GM12878 (cell line): ENCODE data around the gene PARVA. TPM values are rescaled to one million over a fixed set of nuclear protein-coding genes. Genes with fewer than 3 reads are reported as not detected.

Experiments
- ATAC-seq: fragments of 200-7000 bp; cut with Tn5 transposase; 3 replicates; pipeline ENCODE4 v1.9.1; 2020; ENCODE audit warnings: mild to moderate bottlenecking, moderate library complexity
- BruUV-seq: library from RNA; stranded (reverse); fragments of 400-500 nt; replicated peaks from 2 replicates; lab custom pipeline; 2021; lab: Mats Ljungman, UMichigan
- CTCF ChIA-PET: fragments of 300-600 bp; sonication (Branson Sonifier 250); formaldehyde crosslinking; extraction: SDS; loops from one replicate; lab custom pipeline; 2021; ENCODE audit warnings: inconsistent platforms; lab: Yijun Ruan, JAX
- POLR2A ChIA-PET: fragments of 350-600 bp; formaldehyde crosslinking; extraction: SDS; loops from one replicate; lab custom pipeline; 2021; ENCODE audit warnings: inconsistent platforms; lab: Charles Lee
- RAD21 ChIA-PET: fragments of 300-600 bp; sonication (Branson Sonifier 250); formaldehyde crosslinking; loops from one replicate; lab custom pipeline; 2023; ENCODE audit warnings: antibody characterized with exemption; ENCODE audit not compliant: unreplicated experiment; lab: Charles Lee
- SMC1A ChIA-PET: fragments of 300-600 bp; sonication (Branson Sonifier 250); formaldehyde crosslinking; loops from one replicate; lab custom pipeline; 2023; ENCODE audit not compliant: unreplicated experiment, uncharacterized antibody; lab: Charles Lee
- DNase-seq: peaks from one replicate; pipeline ENCODE4 v3.0.0-alpha.2; 2011; ENCODE audit warnings: low read depth, low spot score
- FAIRE-seq: peaks from 3 replicates; lab custom pipeline; 2011; peaks lifted over from hg19 to GRCh38; lab: Jason Lieb, UNC
- H2AFZ ChIP-seq: 2 replicates; pipeline ENCODE4 v1.6.0; 2011; ENCODE audit warnings: low read depth, low read length, control low read depth; ENCODE audit not compliant: control insufficient read depth
- H3K27ac ChIP-seq: 2 replicates; pipeline ENCODE4 v1.5.1; 2011; ENCODE audit warnings: control low read depth; ENCODE audit not compliant: control insufficient read depth, insufficient read depth
- H3K27me3 ChIP-seq, 2 experiments: replicated peaks in 1 of 2; 2 replicates each; pipeline versions ENCODE4 v1.6.0 to v1.6.1; 2011; ENCODE audit warnings: low read length in 1 of 2; ENCODE audit not compliant: control insufficient read depth in 2 of 2, insufficient read depth in 2 of 2
- H3K36me3 ChIP-seq, 2 experiments: 2 replicates each; pipeline ENCODE4 v1.5.1; 2011; ENCODE audit warnings: low read length in 1 of 2; ENCODE audit not compliant: control insufficient read depth in 2 of 2, insufficient read depth in 2 of 2
- H3K4me1 ChIP-seq: 2 replicates; pipeline ENCODE4 v1.6.1; 2011; ENCODE audit warnings: mild to moderate bottlenecking, low read length, moderate library complexity, mixed read lengths; ENCODE audit not compliant: control insufficient read depth, insufficient read depth
- H3K4me2 ChIP-seq: 2 replicates; pipeline ENCODE4 v1.6.0; 2011; ENCODE audit warnings: control low read depth; ENCODE audit not compliant: control insufficient read depth, insufficient read depth
- H3K4me3 ChIP-seq: fragments of 200-600 bp; sonication (generic); 2 replicates; pipeline ENCODE4 v1.5.1; 2016
- H3K79me2 ChIP-seq: 2 replicates; pipeline ENCODE4 v1.6.0; 2011; ENCODE audit warnings: low read length; ENCODE audit not compliant: control insufficient read depth, insufficient read depth
- H3K9ac ChIP-seq: 2 replicates; pipeline ENCODE4 v1.8.0; 2011; ENCODE audit warnings: low read length, control low read depth, mixed read lengths; ENCODE audit not compliant: control insufficient read depth, insufficient read depth
- H3K9me3 ChIP-seq: replicated peaks from 3 replicates; pipeline ENCODE4 v1.5.1; 2011; ENCODE audit warnings: mild to moderate bottlenecking, low read length; ENCODE audit not compliant: control insufficient read depth, insufficient read depth
- H4K20me1 ChIP-seq: 2 replicates; pipeline ENCODE4 v1.6.0; 2011; ENCODE audit not compliant: control insufficient read depth, insufficient read depth
- BACH1 ChIP-seq: fragments of 450-650 bp; IDR thresholded peaks from 2 replicates; pipeline ENCODE4 v1.6.1; 2017; ENCODE audit warnings: mild to moderate bottlenecking, borderline replicate concordance
- BMI1 ChIP-seq: fragments of 450-650 bp; IDR thresholded peaks from 2 replicates; pipeline ENCODE4 v1.6.1; 2016; ENCODE audit warnings: mild to moderate bottlenecking, moderate library complexity, borderline replicate concordance
- CHD1 ChIP-seq: IDR thresholded peaks from 2 replicates; pipeline ENCODE4 v1.6.1; 2012; ENCODE audit warnings: low read depth, low read length, improper control_type of control experiment
- IRF4 ChIP-seq: IDR thresholded peaks from 2 replicates; pipeline ENCODE4 v1.6.1; 2011; ENCODE audit warnings: low read depth, low read length
- KAT2A ChIP-seq: conservative IDR thresholded peaks from 2 replicates; pipeline ENCODE4 v1.6.1; 2011; ENCODE audit warnings: low read depth, low read length; ENCODE audit not compliant: control insufficient read depth
- NFIC ChIP-seq: IDR thresholded peaks from 2 replicates; pipeline ENCODE4 v1.6.1; 2012; ENCODE audit warnings: low read depth, mild to moderate bottlenecking, inconsistent platforms, low read length, moderate library complexity
- ZBTB40 ChIP-seq: fragments of 450-650 bp; IDR thresholded peaks from 2 replicates; pipeline ENCODE4 v1.6.1; 2016; ENCODE audit warnings: mild to moderate bottlenecking, moderate library complexity, borderline replicate concordance
- WGBS: methylation state at CpG from one replicate; pipeline ENCODE4 v1.1.6; 2016; ENCODE audit warnings: low lambda C conversion rate; ENCODE audit not compliant: insufficient replicate concordance, insufficient coverage; ENCODE audit errors: missing lambda C conversion rate; 5-methylcytosine and 5-hydroxymethylcytosine counted together
- in situ Hi-C: fragments of 300-500 bp; cut with MboI; formaldehyde crosslinking; loops from 9 replicates; pipeline ENCODE4 v1.14.3; 2018; ENCODE audit warnings: mixed read lengths
- intact Hi-C: fragments of 100-400 bp; cut with micrococcal nuclease; formaldehyde crosslinking; loops from one replicate; pipeline ENCODE4 v1.14.2; 2022; ENCODE audit not compliant: unreplicated experiment
- polyA plus RNA-seq, 11 experiments: library from polyadenylated mRNA; depleted of rRNA in 4 of 11; unstranded in 6 of 11; stranded (reverse) in 5 of 11; fragments of >200 nt; fragmentation: Nextera tagmentation in 4 of 11; fragmentation: Illumina TruSeq in 1 of 11; extraction: Ambion mirVana in 4 of 11; extraction: Trizol in 1 of 11; gene quantifications; 1 replicate in 1 of 11; 2 replicates in 10 of 11; pipeline versions ENCODE4 v1.2.1 to v1.2.3, GENCODE V29; 2011 to 2016; ENCODE audit warnings: inconsistent platforms in 2 of 11, missing spikeins in 2 of 11, low read depth in 1 of 11
- total RNA-seq, 4 experiments: library from RNA; depleted of rRNA in 3 of 4; stranded (reverse); fragments of >200 nt in 3 of 4; fragmentation: Illumina TruSeq in 1 of 4; extraction: Trizol in 1 of 4; gene quantifications; 2 replicates each; pipeline versions ENCODE4 v1.2.1 to v1.2.3, GENCODE V29; 2013 to 2021
- TF ChIP-seq, protein P1 (sequence below): fragments of 450-650 bp; formaldehyde crosslinking; IDR thresholded peaks from 2 replicates; pipeline ENCODE4 v1.5.0; 2022; ENCODE audit warnings: mild to moderate bottlenecking, missing genetic modification characterization

Gene PARVA
- total and polyA plus RNA-seq, 10 of the 15 experiments (the other 5 are each of a cell fraction or from before 2014, with no cell fraction given), result 0.01 to 0.44 (median 0.03) TPM; not detected in 7

DNA sequence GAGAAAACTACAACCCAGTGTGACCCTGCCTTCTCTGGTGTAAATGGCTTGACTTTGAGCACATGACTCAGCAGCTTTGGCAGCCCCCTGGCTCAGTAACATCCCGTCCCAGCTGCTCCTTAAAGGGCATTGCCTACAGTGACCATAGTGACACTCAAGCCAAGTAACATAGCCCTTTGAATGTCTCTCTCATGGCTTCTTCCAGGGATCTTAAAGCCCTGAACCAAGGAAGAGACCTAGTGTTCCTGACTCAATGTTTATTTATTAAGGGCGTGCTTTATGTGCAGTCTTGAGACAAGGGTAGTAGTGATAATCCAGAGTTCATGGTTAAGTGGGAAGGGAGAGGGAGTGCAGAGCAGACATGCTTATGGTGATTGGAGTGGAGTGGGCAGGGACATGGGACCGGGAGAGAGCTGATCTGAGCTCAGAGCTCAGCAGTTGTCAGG is 125.7 kb downstream of the PARVA start:
- Histone ChIP-seq H3K4me2 (no peak overlapping the region), H3K4me3 (no peak overlapping the region), H2AFZ (no peak overlapping the region), H3K9me3 (no peaks in the 10 kb centered on the region), H3K9ac (no peak overlapping the region), H3K27me3 (no peaks in the 10 kb centered on the region), H3K36me3 (no peaks in the 10 kb centered on the region), H3K4me1 (no peaks in the 10 kb centered on the region), H3K79me2 (no peaks in the 10 kb centered on the region), H4K20me1 (no peaks in the 10 kb centered on the region), H3K27ac (no peak overlapping the region)
- SMC1A ChIA-PET, result no interaction called here
- intact Hi-C loops (no loop called here), in situ Hi-C loops (no loop called here)
- CTCF ChIA-PET, result no interaction called here
- 9% methylated on average over 3 of the region's 3 CpGs for WGBS
- RAD21 ChIA-PET, result no interaction called here
- BruUV-seq, result no TSS peak
- DNase-seq, result no peak
- TF ChIP-seq, protein P1, sequence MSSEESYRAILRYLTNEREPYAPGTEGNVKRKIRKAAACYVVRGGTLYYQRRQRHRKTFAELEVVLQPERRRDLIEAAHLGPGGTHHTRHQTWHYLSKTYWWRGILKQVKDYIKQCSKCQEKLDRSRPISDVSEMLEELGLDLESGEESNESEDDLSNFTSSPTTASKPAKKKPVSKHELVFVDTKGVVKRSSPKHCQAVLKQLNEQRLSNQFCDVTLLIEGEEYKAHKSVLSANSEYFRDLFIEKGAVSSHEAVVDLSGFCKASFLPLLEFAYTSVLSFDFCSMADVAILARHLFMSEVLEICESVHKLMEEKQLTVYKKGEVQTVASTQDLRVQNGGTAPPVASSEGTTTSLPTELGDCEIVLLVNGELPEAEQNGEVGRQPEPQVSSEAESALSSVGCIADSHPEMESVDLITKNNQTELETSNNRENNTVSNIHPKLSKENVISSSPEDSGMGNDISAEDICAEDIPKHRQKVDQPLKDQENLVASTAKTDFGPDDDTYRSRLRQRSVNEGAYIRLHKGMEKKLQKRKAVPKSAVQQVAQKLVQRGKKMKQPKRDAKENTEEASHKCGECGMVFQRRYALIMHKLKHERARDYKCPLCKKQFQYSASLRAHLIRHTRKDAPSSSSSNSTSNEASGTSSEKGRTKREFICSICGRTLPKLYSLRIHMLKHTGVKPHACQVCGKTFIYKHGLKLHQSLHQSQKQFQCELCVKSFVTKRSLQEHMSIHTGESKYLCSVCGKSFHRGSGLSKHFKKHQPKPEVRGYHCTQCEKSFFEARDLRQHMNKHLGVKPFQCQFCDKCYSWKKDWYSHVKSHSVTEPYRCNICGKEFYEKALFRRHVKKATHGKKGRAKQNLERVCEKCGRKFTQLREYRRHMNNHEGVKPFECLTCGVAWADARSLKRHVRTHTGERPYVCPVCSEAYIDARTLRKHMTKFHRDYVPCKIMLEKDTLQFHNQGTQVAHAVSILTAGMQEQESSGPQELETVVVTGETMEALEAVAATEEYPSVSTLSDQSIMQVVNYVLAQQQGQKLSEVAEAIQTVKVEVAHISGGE (CRISPR knock-in tag), result no peak
- no peak for ATAC-seq
- POLR2A ChIA-PET, result no interaction called here
- no peak for FAIRE-seq

GRCh38 chr11:12503886-12504285 is 126.5 kb downstream of the PARVA start:
- no peak for ATAC-seq
- in situ Hi-C loops, result no loop called here
- TF ChIP-seq CHD1 (no peak), BMI1 (no peak), IRF4 (no peak), NFIC (no peak), ZBTB40 (no peak), KAT2A (no peak), BACH1 (no peak)

More at GRCh38 chr11:12503886-12504285, 126.5 kb downstream of the PARVA start:
- WGBS, result 24% methylated on average over 3 of the region's 3 CpGs
- Histone ChIP-seq H3K4me1 (no peaks in the 10 kb centered on the region), H4K20me1 (no peaks in the 10 kb centered on the region), H3K36me3 (no peaks in the 10 kb centered on the region), H3K9me3 (no peaks in the 10 kb centered on the region), H3K4me2 (no peak overlapping the region), H3K27me3 (no peaks in the 10 kb centered on the region), H3K27ac (no peak overlapping the region), H2AFZ (no peak overlapping the region), H3K79me2 (no peaks in the 10 kb centered on the region), H3K9ac (no peak overlapping the region), H3K4me3 (no peak overlapping the region)
- ChIA-PET POLR2A (no interaction called here), SMC1A (no interaction called here), RAD21 (no interaction called here), CTCF (no interaction called here)
- no TSS peak for BruUV-seq
- intact Hi-C loops, result no loop called here
- DNase-seq, result no peak
- FAIRE-seq, result no peak
